ENCODE results near the gene CDK18.
A peak's percentile ranks its signal among the peaks of the same experiment; 100 is the strongest.
"Not testable (repeated sequence)": the region's sequence is repeated elsewhere in the genome, so short reads cannot be mapped to it uniquely, and the experiment has no call there.

The CDK18 gene

GRCh38 chr1:205504311-205505075 is at the start of gene CDK18:
CDK18 (plus strand) TSS chr1:205504669; CDS start chr1:205523168, 18,499 bp downstream.
- peak; percentile 49 for DNase-seq

- no peak for DNase-seq
Observed at GRCh38 chr1:205454903-205455335, 49.5 kb upstream of the CDK18 start.

GRCh38 chr1:205455581-205456382 is 48.7 kb upstream of the CDK18 start, which contains the start of gene BLACAT1:
BLACAT1 (minus strand) TSS chr1:205456045.
- no peak for DNase-seq

GRCh38 chr1:205456383-205456867 is 48.0 kb upstream of the CDK18 start:
- DNase-seq, result no peak

GRCh38 chr1:205456868-205457745 is 47.4 kb upstream of the CDK18 start:
- peak; percentile 6 for DNase-seq

- peak; percentile 26 for DNase-seq
Observed at GRCh38 chr1:205458777-205459566, 45.5 kb upstream of the CDK18 start.

GRCh38 chr1:205465392-205465791 is 39.1 kb upstream of the CDK18 start:
- DNase-seq, result no peak

GRCh38 chr1:205466595-205467220 is 37.8 kb upstream of the CDK18 start:
- DNase-seq, result no peak

- DNase-seq, result no peak
Observed at GRCh38 chr1:205470131-205470530, 34.3 kb upstream of the CDK18 start.

- no peak for DNase-seq
Observed at GRCh38 chr1:205472737-205473441, 31.6 kb upstream of the CDK18 start.

GRCh38 chr1:205473475-205473874 is 31.0 kb upstream of the CDK18 start:
- DNase-seq, result no peak

- DNase-seq, result no peak
Observed at GRCh38 chr1:205473966-205474365, 30.5 kb upstream of the CDK18 start.

GRCh38 chr1:205474571-205474970 is 29.9 kb upstream of the CDK18 start:
- no peak for DNase-seq

- no peak for DNase-seq
Observed at GRCh38 chr1:205475855-205476254, 28.6 kb upstream of the CDK18 start.

GRCh38 chr1:205476648-205477047 is 27.8 kb upstream of the CDK18 start:
- DNase-seq, result no peak

GRCh38 chr1:205477121-205477758 is 27.2 kb upstream of the CDK18 start:
- no peak for DNase-seq

GRCh38 chr1:205477759-205478247 is 26.7 kb upstream of the CDK18 start:
- DNase-seq, result no peak

- DNase-seq, result not testable (repeated sequence)
Observed at GRCh38 chr1:205478985-205479384, 25.5 kb upstream of the CDK18 start.

- peak; percentile 54 for DNase-seq
Observed at GRCh38 chr1:205480349-205480985, 24.0 kb upstream of the CDK18 start.

- no peak for DNase-seq
Observed at GRCh38 chr1:205481218-205481617, 23.3 kb upstream of the CDK18 start.
